RWPE2 (cell line): Measurements from ENCODE around the gene MYO18A.
"Not testable (repeated sequence)": the region's sequence is repeated elsewhere in the genome, so short reads cannot be mapped to it uniquely, and the experiment has no call there.

Experiments
- ATAC-seq: fragments of 200-7000 bp; cut with Tn5 transposase; 3 replicates; pipeline ENCODE4 v1.9.1; 2021; ENCODE audit warnings: low read depth
- DNase-seq: peaks from one replicate; pipeline ENCODE4 v3.0.0-alpha.2; 2020; ENCODE audit warnings: low spot score
- H3K27ac ChIP-seq: fragments of 450-650 bp; 2 replicates; pipeline ENCODE4 v1.5.1; 2017; ENCODE audit warnings: mild to moderate bottlenecking; ENCODE audit not compliant: poor library complexity, severe bottlenecking
- H3K27me3 ChIP-seq: fragments of 250-450 bp; sonication (Bioruptor Pico); 2 replicates; pipeline ENCODE4 v1.5.1; 2021; ENCODE audit warnings: mild to moderate bottlenecking, moderate library complexity; ENCODE audit not compliant: insufficient read depth, poor library complexity, severe bottlenecking
- H3K36me3 ChIP-seq: fragments of 250-450 bp; sonication (Bioruptor Pico); 2 replicates; pipeline ENCODE4 v1.5.1; 2020; ENCODE audit warnings: low read depth, mild to moderate bottlenecking, moderate library complexity
- H3K4me1 ChIP-seq: fragments of 250-450 bp; sonication (Bioruptor Pico); 2 replicates; pipeline ENCODE4 v1.5.1; 2021; ENCODE audit warnings: mild to moderate bottlenecking, moderate library complexity; ENCODE audit not compliant: insufficient read depth, poor library complexity, severe bottlenecking
- H3K4me3 ChIP-seq: fragments of 250-450 bp; sonication (Bioruptor Pico); 2 replicates; pipeline ENCODE4 v1.5.1; 2021; ENCODE audit warnings: mild to moderate bottlenecking, moderate library complexity; ENCODE audit not compliant: severe bottlenecking
- H3K9me3 ChIP-seq: fragments of 250-450 bp; sonication (Bioruptor Pico); 2 replicates; pipeline ENCODE4 v1.5.1; 2021; ENCODE audit warnings: mild to moderate bottlenecking, moderate library complexity; ENCODE audit not compliant: severe bottlenecking
- TF ChIP-seq, protein P1 (sequence below): fragments of 450-650 bp; IDR thresholded peaks from one replicate; pipeline ENCODE4 v1.5.1; 2017; ENCODE audit warnings: mild to moderate bottlenecking, moderate library complexity; ENCODE audit not compliant: poor library complexity, severe bottlenecking

The MYO18A gene

GRCh38 chr17:29149431-29150064, 30.6 kb downstream of the MYO18A start:
- Histone ChIP-seq H3K27me3 (no peaks in the 10 kb centered on the region), H3K36me3 (peaks cover 4% of the 10 kb centered on the region; the same call in 1 of the 2 replicates), H3K4me1 (peaks cover 37% of the 10 kb centered on the region), H3K27ac (peak overlapping the region; percentile 91), H3K9me3 (no peaks in the 10 kb centered on the region), H3K4me3 (no peak overlapping the region)
- DNase-seq (no peak), ATAC-seq (peak; percentile 5; the same call in 2 of the 3 replicates)
- TF ChIP-seq, protein P1, sequence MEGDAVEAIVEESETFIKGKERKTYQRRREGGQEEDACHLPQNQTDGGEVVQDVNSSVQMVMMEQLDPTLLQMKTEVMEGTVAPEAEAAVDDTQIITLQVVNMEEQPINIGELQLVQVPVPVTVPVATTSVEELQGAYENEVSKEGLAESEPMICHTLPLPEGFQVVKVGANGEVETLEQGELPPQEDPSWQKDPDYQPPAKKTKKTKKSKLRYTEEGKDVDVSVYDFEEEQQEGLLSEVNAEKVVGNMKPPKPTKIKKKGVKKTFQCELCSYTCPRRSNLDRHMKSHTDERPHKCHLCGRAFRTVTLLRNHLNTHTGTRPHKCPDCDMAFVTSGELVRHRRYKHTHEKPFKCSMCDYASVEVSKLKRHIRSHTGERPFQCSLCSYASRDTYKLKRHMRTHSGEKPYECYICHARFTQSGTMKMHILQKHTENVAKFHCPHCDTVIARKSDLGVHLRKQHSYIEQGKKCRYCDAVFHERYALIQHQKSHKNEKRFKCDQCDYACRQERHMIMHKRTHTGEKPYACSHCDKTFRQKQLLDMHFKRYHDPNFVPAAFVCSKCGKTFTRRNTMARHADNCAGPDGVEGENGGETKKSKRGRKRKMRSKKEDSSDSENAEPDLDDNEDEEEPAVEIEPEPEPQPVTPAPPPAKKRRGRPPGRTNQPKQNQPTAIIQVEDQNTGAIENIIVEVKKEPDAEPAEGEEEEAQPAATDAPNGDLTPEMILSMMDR: no peak

- DNase-seq (peak; percentile 86), ATAC-seq (peak; percentile 85)
- Histone ChIP-seq H3K9me3 (no peaks in the 10 kb centered on the region), H3K36me3 (peaks cover 4% of the 10 kb centered on the region; the same call in 1 of the 2 replicates), H3K4me3 (peak overlapping the region; percentile 4), H3K27ac (peak overlapping the region; percentile 91), H3K27me3 (no peaks in the 10 kb centered on the region), H3K4me1 (peaks cover 32% of the 10 kb centered on the region)
- TF ChIP-seq, protein P1: peak; percentile 97
Measured at GRCh38 chr17:29148790-29149430, 31.3 kb downstream of the MYO18A start.

DNA sequence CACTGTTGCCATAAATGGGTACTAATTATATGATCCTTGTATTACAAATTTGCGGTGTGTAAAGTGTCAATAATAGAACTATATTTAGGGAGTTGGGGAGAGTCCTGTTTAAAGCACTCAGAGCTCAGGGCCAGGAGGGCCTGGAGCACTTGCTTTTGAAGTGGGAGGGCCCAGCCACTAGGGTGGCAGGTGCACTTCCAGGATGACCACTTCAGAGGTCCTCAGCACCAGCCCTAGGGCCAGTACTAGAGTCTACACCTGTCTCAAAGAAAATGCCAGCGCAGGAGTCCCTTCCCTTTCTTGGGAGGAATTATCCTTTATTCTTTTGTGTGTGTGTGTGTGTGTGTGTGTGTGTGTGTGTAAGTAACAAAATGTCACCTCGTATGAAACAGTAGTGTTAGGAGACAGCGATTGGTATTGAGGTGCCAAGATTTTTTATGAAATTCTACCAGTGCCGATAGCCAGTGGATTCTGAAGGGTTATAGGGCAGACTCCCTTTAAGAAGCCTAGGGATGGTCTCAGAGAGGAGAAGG, 31.9 kb downstream of the MYO18A start:
- peak overlapping the region; percentile 91 for H3K27ac ChIP-seq
- DNase-seq (no peak), ATAC-seq (no peak)

GRCh38 chr17:29147682-29148081, 32.5 kb downstream of the MYO18A start:
- peaks cover 4% of the 10 kb centered on the region; the same call in 1 of the 2 replicates for H3K36me3 ChIP-seq
- TF ChIP-seq, protein P1: no peak
- H3K27me3 ChIP-seq: no peaks in the 10 kb centered on the region
- peaks cover 35% of the 10 kb centered on the region for H3K4me1 ChIP-seq
- no peaks in the 10 kb centered on the region for H3K9me3 ChIP-seq
- H3K4me3 ChIP-seq: no peak overlapping the region
- H3K27ac ChIP-seq: peak overlapping the region; percentile 19
- ATAC-seq (no peak), DNase-seq (no peak)

More for the DNA sequence above, 31.9 kb downstream of the MYO18A start:
- Histone ChIP-seq H3K36me3 (peaks cover 4% of the 10 kb centered on the region; the same call in 1 of the 2 replicates), H3K9me3 (no peaks in the 10 kb centered on the region), H3K4me3 (peak overlapping the region; percentile 4), H3K4me1 (peaks cover 32% of the 10 kb centered on the region), H3K27me3 (no peaks in the 10 kb centered on the region)
- TF ChIP-seq, protein P1: no peak

GRCh38 chr17:29147228-29147627, 33.0 kb downstream of the MYO18A start:
- H3K27me3 ChIP-seq, H3K4me3 ChIP-seq, DNase-seq, H3K9me3 ChIP-seq, H3K36me3 ChIP-seq, ATAC-seq: not testable (repeated sequence)
- peaks cover 39% of the 10 kb centered on the region for H3K4me1 ChIP-seq
- peak overlapping the region; percentile 19 for H3K27ac ChIP-seq
